GM19397 (cell line): ENCODE data around the gene PPP4C.
"Not testable (repeated sequence)": the region's sequence is repeated elsewhere in the genome, so short reads cannot be mapped to it uniquely, and the experiment has no call there.

Experiments
- ATAC-seq: cut with Tn5 transposase; IDR thresholded peaks from one replicate; pipeline ENCODE4 v1.9.1; 2021; ENCODE audit warnings: mild to moderate bottlenecking, moderate library complexity; ENCODE audit not compliant: unreplicated experiment

PPP4C gene

GRCh38 chr16:30075503-30076275, at the start of gene PPP4C:
Gene PPP4C (plus strand): TSS chr16:30075994. CDS start chr16:30076378, 384 bp downstream.
- ATAC-seq = peak; percentile 82

GRCh38 chr16:30026449-30026848, 49.3 kb upstream of the PPP4C start:
- ATAC-seq = no peak

- no peak for ATAC-seq
Observed at GRCh38 chr16:30027588-30028437, 48.0 kb upstream of the PPP4C start.

GRCh38 chr16:30028438-30029076, 47.2 kb upstream of the PPP4C start:
- ATAC-seq = no peak

DNA sequence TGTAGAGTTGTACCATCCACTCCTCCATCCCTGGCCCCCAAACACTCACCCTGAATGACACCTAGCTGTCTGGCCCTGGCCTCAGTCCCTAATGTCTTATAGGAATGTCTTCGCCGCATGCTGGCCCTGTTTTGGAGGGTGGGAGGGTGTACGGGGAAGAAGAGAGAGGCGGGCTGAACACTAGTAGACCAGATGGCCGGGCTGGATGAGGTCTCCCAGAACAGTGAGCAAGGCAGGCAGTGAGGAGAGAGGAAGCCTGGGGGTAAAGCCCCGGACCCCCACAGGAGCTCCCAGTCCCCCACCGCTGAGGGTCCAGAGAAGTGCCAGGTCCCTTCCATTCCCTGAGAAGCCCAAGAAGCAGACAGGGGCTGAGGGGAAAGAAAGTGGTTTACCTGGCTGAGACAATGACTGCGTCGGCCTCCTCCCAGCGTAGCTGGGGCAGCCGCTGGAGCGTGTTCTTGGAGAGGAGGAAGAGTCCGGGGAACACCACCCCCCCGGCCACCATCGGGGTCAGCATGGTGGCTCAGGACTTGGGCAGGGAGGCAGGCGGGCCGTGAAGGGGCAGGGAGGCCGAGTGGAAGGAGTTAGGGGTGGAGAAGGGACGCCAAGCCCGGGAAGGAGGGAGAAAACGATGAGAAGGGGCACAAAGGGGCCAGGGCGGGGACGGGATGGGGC, 45.6 kb upstream of the PPP4C start:
- ATAC-seq = no peak

DNA sequence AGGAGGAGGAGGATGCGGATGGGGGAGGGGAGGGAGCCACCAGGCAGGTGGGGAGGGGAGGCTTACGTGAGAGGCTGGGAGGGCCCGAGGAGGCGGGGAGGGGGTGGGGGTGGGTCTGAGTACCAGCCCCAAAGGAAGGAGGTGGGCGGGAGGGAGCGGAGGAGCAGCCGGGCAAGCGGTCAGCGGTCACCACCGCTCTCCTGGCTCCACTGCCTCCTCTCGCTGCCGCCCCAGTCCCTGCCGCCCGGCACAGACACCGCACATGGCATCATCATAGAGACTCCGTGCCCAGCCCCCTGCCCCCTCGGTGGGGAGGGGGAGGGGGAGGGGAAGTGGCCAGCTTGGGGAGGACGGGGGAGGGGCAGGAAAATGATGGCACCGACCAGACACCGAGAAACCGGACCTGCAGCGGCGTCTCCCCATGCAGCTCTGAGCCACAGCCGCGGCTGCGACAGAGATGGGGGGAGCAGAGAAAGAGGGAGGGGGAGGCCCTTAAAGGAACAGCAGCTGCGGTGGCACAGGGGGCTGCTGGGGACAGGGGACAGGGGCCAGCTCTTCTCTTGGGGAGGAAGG, 44.9 kb upstream of the PPP4C start, which contains the start of gene TLCD3B:
TSS of gene TLCD3B (minus strand) at position 431 of the 573 bp plus-strand sequence. CDS start 744 bp downstream, outside the sequence.
- no peak for ATAC-seq

- no peak for ATAC-seq
Observed at GRCh38 chr16:30031477-30031918, 44.3 kb upstream of the PPP4C start.

DNA sequence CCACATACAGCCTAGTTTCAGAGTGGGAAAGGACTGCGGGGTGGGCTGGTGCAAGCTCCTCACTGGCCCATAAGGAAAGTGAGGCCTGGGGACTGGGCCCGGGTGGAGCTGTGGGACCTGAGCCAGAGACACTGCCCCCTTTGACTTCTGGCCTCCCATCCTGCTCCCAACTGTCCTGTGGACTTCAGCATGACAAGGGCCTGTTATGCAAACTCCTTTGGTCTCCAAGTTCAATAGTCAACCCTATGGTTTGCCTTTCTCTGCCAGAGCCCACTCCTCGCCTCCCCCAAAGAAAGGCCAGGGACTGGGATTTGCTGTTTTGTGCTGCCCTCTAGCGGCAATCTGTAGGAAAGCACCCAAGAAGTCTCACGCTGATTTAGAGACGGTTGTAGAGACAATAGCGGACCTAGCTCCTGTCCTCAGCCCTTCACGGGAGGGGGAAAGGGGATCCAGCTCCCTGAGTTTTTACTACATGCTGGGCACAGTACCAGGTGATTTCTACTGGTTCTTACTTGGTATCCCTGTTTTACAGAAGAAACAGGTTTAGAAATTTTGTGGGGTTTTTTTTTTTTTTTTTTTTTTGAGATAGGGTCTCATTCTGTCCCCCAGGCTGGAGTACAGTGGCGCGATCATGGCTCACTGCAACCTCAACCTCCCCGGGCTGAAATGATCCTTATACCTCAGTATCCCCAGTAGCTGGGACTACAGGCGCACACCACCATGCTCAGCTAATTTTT, 43.5 kb upstream of the PPP4C start:
- no peak for ATAC-seq

GRCh38 chr16:30033270-30033669, 42.5 kb upstream of the PPP4C start:
- ATAC-seq = no peak

GRCh38 chr16:30040221-30040620, 35.6 kb upstream of the PPP4C start:
- no peak for ATAC-seq

GRCh38 chr16:30040690-30041089, 35.1 kb upstream of the PPP4C start:
- ATAC-seq = not testable (repeated sequence)

DNA sequence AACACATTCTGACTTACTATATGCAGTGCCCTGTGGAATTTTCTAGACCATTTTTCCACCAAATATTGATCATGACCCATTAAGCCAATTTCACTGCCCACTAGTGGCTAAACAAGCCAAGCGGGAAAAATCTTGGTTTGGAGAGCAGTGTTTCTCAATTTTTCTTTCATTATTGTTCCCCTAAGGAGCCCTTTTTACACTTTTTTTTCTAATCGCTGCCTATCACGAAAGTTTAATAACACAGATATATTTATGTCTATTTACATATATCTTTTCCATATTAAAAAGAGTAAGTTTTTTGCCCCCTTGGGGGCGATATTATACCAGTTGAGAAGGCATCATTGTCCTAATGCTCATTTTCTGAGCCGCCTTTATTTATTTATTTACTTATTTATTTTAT, 34.0 kb upstream of the PPP4C start:
- no peak for ATAC-seq

- no peak for ATAC-seq
Observed at GRCh38 chr16:30046178-30046577, 29.6 kb upstream of the PPP4C start.

DNA sequence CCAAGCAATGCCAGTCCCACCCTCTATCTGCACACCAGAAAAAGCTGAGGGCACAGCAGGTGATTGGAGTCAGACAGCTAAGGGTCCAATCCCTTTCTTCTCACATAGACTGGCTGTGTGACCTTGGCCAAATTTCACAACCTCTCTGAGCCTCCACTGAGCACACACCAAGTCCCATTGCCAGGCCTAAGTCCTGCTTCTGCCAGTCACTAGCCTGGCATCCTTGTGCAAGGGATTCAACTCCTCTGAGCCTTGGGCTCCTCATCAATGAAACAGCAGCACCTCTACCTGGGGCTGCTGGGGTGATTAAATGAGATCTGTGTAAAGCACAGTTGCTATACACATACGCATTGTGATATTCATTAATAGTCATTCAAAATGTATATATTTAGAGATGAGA, 29.2 kb upstream of the PPP4C start:
- no peak for ATAC-seq

DNA sequence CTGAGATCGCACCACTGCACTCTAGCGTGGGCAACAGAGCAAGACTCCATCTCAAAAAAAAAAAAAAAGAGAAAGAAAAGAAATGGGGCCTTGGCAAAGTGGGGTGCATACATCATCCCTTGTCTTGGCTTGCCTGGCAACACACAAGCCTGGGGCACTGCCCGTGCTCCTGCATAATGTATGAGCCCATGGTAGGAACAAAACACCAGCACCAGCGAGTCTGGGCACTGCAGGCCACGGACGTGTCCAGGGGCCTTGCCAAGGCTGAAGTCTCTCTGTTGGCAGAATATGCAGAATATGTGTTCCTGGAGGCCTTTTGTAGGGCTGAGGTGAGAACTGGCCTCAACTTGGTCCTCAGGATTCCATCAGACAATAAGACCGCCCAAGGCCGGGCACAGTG, 25.9 kb upstream of the PPP4C start:
- ATAC-seq = no peak

GRCh38 chr16:30051518-30051917, 24.3 kb upstream of the PPP4C start:
- no peak for ATAC-seq

- peak; percentile 84 for ATAC-seq
Observed at GRCh38 chr16:30052671-30053372, 23.0 kb upstream of the PPP4C start.

DNA sequence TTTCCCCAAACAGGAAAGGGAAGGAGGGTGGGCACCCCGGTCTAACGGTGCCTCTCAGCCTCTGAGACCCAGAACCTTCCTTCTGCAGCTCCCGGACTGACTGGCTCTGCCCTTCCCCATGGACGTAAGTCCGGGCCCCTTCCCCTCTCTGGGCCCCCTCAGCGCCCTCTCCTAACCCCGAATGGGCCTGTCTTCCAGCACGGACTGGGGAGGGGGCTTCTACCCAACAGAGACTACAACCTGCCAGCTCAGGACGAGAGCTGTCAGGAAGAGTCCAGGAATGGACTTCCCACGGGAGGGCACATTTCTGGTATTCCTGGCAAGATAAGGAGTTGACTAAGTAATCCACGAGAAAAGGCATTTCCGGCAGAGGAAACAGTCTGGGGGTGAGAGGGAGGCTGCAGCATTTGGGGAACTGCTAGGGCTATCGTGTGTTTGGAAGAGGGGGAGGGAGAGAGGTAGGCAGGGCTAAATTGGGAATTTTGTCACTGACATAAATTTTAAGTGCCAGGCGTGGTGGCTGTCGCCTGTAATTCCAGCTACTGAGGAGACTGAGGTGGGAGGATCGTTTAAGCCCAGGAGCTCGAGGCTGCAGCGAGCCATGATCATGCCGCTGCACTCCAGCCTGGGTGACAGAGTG, 22.3 kb upstream of the PPP4C start:
- ATAC-seq = peak; percentile 9

DNA sequence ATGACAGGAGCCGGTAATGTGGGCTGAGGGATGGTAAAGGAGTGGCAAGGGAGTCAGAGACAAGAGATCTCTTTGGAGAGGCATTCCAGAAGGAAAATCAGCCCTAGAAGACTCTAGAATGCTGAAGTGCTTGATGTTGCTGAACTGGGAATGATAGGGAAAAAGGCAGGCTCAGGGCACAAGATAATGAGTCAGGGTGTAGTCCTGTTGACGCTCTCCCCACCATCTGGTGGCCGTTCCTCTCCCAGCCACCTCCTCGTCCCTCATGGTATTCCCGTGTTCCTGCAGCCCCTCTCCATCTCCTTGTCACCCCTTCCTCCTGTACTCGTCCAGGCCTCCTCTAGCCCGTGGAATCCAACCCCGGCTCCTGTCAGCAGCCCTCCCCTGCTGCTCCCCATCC, 21.3 kb upstream of the PPP4C start:
- no peak for ATAC-seq
